Measurements from ENCODE around the gene ATP5F1E. TPM values are rescaled to one million over a fixed set of nuclear protein-coding genes. Genes with fewer than 3 reads are reported as not detected.

The ATP5F1E gene
- total and polyA plus RNA-seq, 2 donors from 2014 or later, result 67.7 to 251 TPM

- intact Hi-C loops (cut with DNase I), result no loop called here
- no peak for TF ChIP-seq CTCF (IDR thresholded peaks at IDR 0.05; ENCODE audit: borderline replicate concordance, extremely low read depth, insufficient read depth)
- Histone ChIP-seq H3K9me3 (ENCODE audit: control insufficient read depth in 2 of 3, insufficient read depth in 1 of 3, low read length in 3 of 3) (peaks cover 0 to 7% (median 0%) of the 10 kb centered on the region in 3 donors), H3K36me3 (ENCODE audit: control insufficient read depth in 2 of 3, insufficient read depth in 3 of 3, low read length in 3 of 3) (no peaks in the 10 kb centered on the region), H3K27me3 (ENCODE audit: control insufficient read depth, insufficient read depth, low read length) (no peaks in the 10 kb centered on the region), H3K4me1 (ENCODE audit: control insufficient read depth in 2 of 3, insufficient read depth in 2 of 3, low read depth in 1 of 3, low read length in 3 of 3) (peaks cover 4 to 7% (median 5%) of the 10 kb centered on the region in 3 donors), H3K4me3 (ENCODE audit: low read length in 3 of 3) (no peak overlapping the region), H3K9ac (ENCODE audit: low read length in 3 of 3) (no peak overlapping the region), H3K27ac (ENCODE audit: low read depth in 2 of 2, low read length in 2 of 2) (no peak overlapping the region)
- no peak for FAIRE-seq
- DNase-seq, result no peak
Measured at GRCh38 chr20:58978351-58979190, 53.6 kb downstream of the ATP5F1E start.

- no peaks in the 10 kb centered on the region for H3K36me3 ChIP-seq (ENCODE audit: control insufficient read depth in 2 of 3, insufficient read depth in 3 of 3, low read length in 3 of 3)
- DNase-seq (no peak), FAIRE-seq (no peak)
- no peak overlapping the region for H3K4me3 ChIP-seq (ENCODE audit: low read length in 3 of 3)
- TF ChIP-seq CTCF (IDR thresholded peaks at IDR 0.05; ENCODE audit: borderline replicate concordance, extremely low read depth, insufficient read depth), result no peak
- no peak overlapping the region for H3K9ac ChIP-seq (ENCODE audit: low read length in 3 of 3)
- no peaks in the 10 kb centered on the region for H3K27me3 ChIP-seq (ENCODE audit: control insufficient read depth, insufficient read depth, low read length)
- peaks cover 0 to 7% (median 0%) of the 10 kb centered on the region in 3 donors for H3K9me3 ChIP-seq (ENCODE audit: control insufficient read depth in 2 of 3, insufficient read depth in 1 of 3, low read length in 3 of 3)
- intact Hi-C loops (cut with DNase I), result no loop called here
- H3K4me1 ChIP-seq (ENCODE audit: control insufficient read depth in 2 of 3, insufficient read depth in 2 of 3, low read depth in 1 of 3, low read length in 3 of 3), result no peaks in the 10 kb centered on the region
- H3K27ac ChIP-seq (ENCODE audit: low read depth in 2 of 2, low read length in 2 of 2), result no peak overlapping the region
Measured at GRCh38 chr20:58976061-58976730, 55.9 kb downstream of the ATP5F1E start.

Other genes starting within 250 kb of the ATP5F1E start
- 0.88 TPM for gene GNAS-AS1, start 181.4 kb downstream of the ATP5F1E start, total RNA-seq
- gene GNAS-AS1, start 181.4 kb downstream of the ATP5F1E start, polyA plus RNA-seq (ENCODE audit: insufficient read depth, low read depth, low replicate concordance), result 0.37 TPM
- gene GNAS, start 179.6 kb downstream of the ATP5F1E start, total RNA-seq, result 792 TPM
- gene GNAS, start 179.6 kb downstream of the ATP5F1E start, polyA plus RNA-seq (ENCODE audit: insufficient read depth, low read depth, low replicate concordance), result 867 TPM
- 50.2 TPM for gene NELFCD, start 51.1 kb downstream of the ATP5F1E start, total RNA-seq
- 63.4 TPM for gene NELFCD, start 51.1 kb downstream of the ATP5F1E start, polyA plus RNA-seq (ENCODE audit: insufficient read depth, low read depth, low replicate concordance)
- 200 TPM for gene CTSZ, start 25.1 kb downstream of the ATP5F1E start, total RNA-seq
- 234 TPM for gene CTSZ, start 25.1 kb downstream of the ATP5F1E start, polyA plus RNA-seq (ENCODE audit: insufficient read depth, low read depth, low replicate concordance)
- gene TUBB1, start 12.9 kb downstream of the ATP5F1E start, total RNA-seq, result not detected
- 0.17 TPM for gene TUBB1, start 12.9 kb downstream of the ATP5F1E start, polyA plus RNA-seq (ENCODE audit: insufficient read depth, low read depth, low replicate concordance)
- 38.5 TPM for gene PRELID3B, start 10.5 kb upstream of the ATP5F1E start, total RNA-seq
- gene PRELID3B, start 10.5 kb upstream of the ATP5F1E start, polyA plus RNA-seq (ENCODE audit: insufficient read depth, low read depth, low replicate concordance), result 26.4 TPM
- 1.9 TPM for gene ZNF831, start 131.5 kb upstream of the ATP5F1E start, total RNA-seq
- gene ZNF831, start 131.5 kb upstream of the ATP5F1E start, polyA plus RNA-seq (ENCODE audit: insufficient read depth, low read depth, low replicate concordance), result 0.04 TPM